GM18520 (cell line): ENCODE results near the gene APPBP2.
"Not testable (repeated sequence)": the region's sequence is repeated elsewhere in the genome, so short reads cannot be mapped to it uniquely, and the experiment has no call there.

Source experiments
- ATAC-seq: cut with Tn5 transposase; IDR thresholded peaks from one replicate; pipeline ENCODE4 v1.9.1; 2021; ENCODE audit not compliant: unreplicated experiment

The APPBP2 gene

GRCh38 chr17:60535382-60536279 lies 9.6 kb upstream of the APPBP2 start:
- ATAC-seq: no peak

DNA sequence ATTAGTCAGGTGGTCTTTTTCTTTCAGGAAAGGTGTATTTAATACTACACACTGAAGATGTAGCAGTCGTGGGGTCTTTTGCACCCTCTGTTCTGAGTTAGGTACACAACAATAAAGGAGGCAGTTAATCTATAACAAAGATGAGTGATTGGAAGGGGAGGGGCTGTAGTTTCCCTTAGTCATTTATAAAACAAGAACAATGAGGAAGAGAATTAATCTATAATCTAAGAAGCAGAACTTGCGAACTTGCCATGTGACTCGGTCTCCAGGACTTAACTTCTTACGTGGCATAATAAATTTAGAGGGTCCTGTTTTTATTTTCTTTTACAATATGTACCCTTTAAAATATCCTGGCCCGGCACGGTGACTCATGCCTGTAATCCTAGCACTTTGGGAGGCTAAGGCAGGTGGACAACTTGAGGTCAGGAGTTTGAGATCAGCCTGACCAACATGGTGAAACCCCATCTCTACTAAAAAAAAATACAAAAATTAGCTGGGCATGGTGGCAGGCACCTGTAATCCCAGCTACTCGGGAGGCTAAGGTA lies 8.6 kb upstream of the APPBP2 start:
- ATAC-seq: no peak

- no peak for ATAC-seq
Observed at GRCh38 chr17:60534010-60534555, 8.0 kb upstream of the APPBP2 start.

DNA sequence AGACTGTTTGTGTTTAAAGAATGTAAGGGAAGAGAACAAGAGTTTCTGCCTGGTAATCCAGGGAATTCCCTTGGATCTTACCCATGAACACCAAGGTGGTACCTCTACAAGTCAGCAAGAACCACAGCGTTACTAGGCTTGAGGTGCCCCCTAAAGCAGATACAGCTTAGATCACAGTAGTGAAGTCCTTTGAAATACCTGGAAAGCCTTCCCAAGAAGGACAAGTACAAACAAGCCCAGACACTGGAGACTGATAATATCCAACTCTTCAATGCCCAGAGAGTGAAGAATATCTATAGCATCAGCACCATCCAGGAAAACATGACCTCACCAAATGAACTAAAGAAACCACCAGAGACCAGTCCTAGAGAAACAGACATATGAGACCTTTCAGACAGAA lies 3.8 kb upstream of the APPBP2 start:
- ATAC-seq: no peak

GRCh38 chr17:60528828-60529227 lies 2.8 kb upstream of the APPBP2 start:
- ATAC-seq: no peak

GRCh38 chr17:60527701-60528100 lies 1.7 kb upstream of the APPBP2 start:
- ATAC-seq: no peak

DNA sequence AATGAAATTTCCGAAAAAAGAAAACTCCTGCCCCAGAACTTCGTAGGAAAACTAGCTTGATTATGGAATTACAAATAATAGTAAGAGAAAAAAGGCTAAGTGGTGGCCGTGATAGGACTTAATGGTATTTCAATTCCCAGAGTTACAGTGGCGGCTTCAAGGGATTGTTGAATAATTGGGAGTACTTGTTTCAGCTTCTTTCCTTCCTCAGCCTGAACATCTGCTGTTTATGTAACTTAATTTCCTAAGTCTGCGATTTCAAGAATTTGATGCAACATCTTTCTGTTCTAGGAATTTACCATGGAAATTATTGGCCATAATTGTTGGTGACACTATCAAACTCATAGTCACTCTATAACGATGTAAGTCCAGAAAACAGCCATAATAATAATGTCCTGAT lies 684 bp upstream of the APPBP2 start:
- no peak for ATAC-seq

- ATAC-seq: no peak
Observed at GRCh38 chr17:60525328-60525684, 736 bp downstream of the APPBP2 start.

- no peak for ATAC-seq
Observed at GRCh38 chr17:60524463-60525327, 1.3 kb downstream of the APPBP2 start.

DNA sequence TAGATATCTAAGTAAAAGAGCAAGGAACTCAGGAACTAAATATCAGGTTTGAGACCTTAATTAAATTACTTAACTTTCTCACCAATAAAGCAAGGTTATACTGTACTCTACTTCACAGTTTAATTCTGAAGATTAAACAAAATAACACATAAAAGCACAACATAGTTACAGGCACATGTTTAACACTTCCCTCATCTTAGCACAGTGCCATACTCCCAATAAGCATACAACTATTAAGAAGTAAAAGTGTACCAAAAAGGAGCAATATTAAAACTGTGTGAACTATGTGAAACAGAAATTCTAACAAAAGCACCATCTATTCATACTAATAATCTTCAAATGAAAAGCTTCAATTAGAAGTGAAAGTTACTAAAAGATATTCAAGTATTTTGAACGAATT lies 2.2 kb downstream of the APPBP2 start:
- ATAC-seq: no peak

- ATAC-seq: no peak
Observed at GRCh38 chr17:60522889-60523626, 3.0 kb downstream of the APPBP2 start.

- ATAC-seq: no peak
Observed at GRCh38 chr17:60519795-60520194, 6.2 kb downstream of the APPBP2 start.

- ATAC-seq: not testable (repeated sequence)
Observed at GRCh38 chr17:60515683-60516082, 10.4 kb downstream of the APPBP2 start.

- not testable (repeated sequence) for ATAC-seq
Observed at GRCh38 chr17:60515199-60515598, 10.8 kb downstream of the APPBP2 start.

DNA sequence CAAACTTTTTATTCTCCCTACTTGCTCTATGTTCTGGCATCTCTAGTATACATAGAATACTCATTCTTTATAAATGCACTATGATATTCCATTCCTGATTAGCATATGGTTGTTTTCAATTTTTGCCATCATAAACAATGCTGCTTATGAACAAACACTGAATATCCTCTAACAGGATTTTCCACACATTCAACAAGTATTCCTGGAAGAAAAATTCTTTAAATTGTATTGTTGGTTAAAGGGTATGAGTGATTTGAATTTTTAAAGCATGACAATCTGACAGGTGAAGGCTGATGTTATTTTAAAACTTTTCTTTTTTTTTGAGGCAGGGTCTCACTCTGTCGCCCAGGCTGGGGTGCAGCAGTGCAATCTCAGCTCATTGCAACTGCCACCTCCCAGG lies 11.5 kb downstream of the APPBP2 start:
- no peak for ATAC-seq

DNA sequence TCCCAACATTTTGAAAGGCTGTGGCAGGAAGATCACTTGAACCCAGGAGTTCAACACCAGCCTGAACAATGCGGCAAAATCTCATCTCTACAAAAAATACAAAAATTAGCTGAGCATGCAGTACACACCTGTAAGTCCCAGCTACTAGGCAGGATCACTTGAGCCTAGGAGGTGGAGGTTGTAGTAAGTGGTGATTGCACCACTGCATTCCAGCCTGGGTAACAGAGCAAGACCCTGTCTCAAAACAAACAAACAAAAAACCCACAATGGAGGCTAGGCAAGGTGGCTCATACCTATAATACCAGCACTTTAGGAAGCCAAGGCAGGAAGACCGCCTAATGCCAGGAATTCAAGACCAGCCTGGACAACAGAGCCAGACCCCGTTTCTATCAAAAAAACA lies 12.0 kb downstream of the APPBP2 start:
- ATAC-seq: no peak

- ATAC-seq: no peak
Observed at GRCh38 chr17:60513014-60513413, 13.0 kb downstream of the APPBP2 start.

GRCh38 chr17:60510723-60511122 lies 15.3 kb downstream of the APPBP2 start:
- no peak for ATAC-seq

- ATAC-seq: no peak
Observed at GRCh38 chr17:60510031-60510430, 16.0 kb downstream of the APPBP2 start.

- ATAC-seq: no peak
Observed at GRCh38 chr17:60508384-60508980, 17.6 kb downstream of the APPBP2 start.
